Measurements from ENCODE around the gene ANAPC7.
"Not testable (repeated sequence)": the region's sequence is repeated elsewhere in the genome, so short reads cannot be mapped to it uniquely, and the experiment has no call there.

ANAPC7 gene

DNA sequence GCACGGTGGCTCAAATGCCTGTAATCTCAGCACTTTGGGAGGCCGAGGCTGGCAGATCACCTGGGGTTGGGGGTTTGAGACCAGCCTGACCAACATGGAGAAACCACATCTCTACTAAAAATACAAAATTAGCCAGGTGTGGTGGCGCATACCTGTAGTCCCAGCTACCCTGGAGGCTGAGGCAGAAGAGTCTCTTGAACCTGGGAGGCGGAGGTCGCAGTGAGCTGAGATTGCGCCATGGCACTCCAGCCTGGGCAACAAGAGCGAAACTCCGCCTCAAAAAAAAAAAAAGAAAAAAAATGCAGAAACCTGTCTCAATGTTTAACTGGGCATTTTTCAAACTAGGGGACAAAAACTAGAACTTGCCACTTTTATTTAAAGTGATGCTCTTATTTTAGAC, 63.2 kb downstream of the ANAPC7 start:
- not testable (repeated sequence) for H3K18ac ChIP-seq (ENCODE audit: low read length); H2BK5ac ChIP-seq (ENCODE audit: low read depth, low read length, poor library complexity); H3K27me3 ChIP-seq (ENCODE audit: insufficient read depth, low read length); H3K4ac ChIP-seq (ENCODE audit: low read depth, low read length); H4K91ac ChIP-seq (ENCODE audit: low read depth, low read length); H3K9ac ChIP-seq (ENCODE audit: low read length); H2BK12ac ChIP-seq (ENCODE audit: low read length); H3K79me2 ChIP-seq (ENCODE audit: control insufficient read depth, insufficient read depth, low read length, poor library complexity); DNase-seq; H3K27ac ChIP-seq (ENCODE audit: low read depth, low read length); H2AK5ac ChIP-seq (ENCODE audit: low read length); H2BK120ac ChIP-seq (ENCODE audit: insufficient read depth, low read length, poor library complexity); H3K4me2 ChIP-seq (ENCODE audit: low read length); H2AFZ ChIP-seq (ENCODE audit: insufficient read depth, low read length, poor library complexity); H3K4me1 ChIP-seq (ENCODE audit: control insufficient read depth in 1 of 2, insufficient read depth in 2 of 2, low read length in 2 of 2); H3K4me3 ChIP-seq (ENCODE audit: low read depth, low read length); H3K14ac ChIP-seq (ENCODE audit: low read length); H3K23ac ChIP-seq (ENCODE audit: low read length); H3K9me3 ChIP-seq (ENCODE audit: insufficient read depth, low read depth, low read length); H3K79me1 ChIP-seq (ENCODE audit: low read length); H4K8ac ChIP-seq (ENCODE audit: low read depth, low read length)
- no CpG with 5 or more reads among the region's 8 CpGs for WGBS (ENCODE audit: extremely low coverage, insufficient coverage, insufficient read length)
- Histone ChIP-seq H4K12ac (ENCODE audit: low read depth, low read length) (peak overlapping the region; percentile 43), H3K36me3 (ENCODE audit: control insufficient read depth in 1 of 2, insufficient read depth in 2 of 2, low read length in 2 of 2) (peaks cover 61 to 82% of the 10 kb centered on the region in 2 experiments)

DNA sequence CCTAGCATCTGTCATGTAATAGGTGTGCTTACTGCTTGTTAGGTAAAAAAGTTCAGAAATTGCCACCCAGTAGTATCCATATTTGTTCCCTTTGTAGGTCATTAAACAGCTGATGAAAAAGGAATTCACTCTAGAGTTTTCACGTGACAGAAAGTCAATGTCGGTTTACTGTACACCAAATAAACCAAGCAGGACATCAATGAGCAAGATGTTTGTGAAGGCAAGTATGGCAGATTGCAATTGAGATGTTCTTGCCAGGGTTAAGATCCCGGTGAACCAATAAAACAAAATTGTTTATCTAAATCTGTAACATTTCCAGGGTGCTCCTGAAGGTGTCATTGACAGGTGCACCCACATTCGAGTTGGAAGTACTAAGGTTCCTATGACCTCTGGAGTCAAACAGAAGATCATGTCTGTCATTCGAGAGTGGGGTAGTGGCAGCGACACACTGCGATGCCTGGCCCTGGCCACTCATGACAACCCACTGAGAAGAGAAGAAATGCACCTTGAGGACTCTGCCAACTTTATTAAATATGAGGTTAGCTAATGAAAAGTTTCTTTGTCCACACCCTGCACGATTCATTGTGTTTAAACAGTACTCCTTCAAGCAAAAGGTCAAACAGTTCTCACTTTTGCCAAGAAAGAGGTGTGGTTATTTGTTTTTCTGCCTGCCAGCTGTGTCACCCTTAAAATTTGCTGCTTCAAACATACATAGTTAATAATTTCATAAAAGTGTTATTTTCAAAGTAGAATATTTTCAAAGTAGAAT, 64.1 kb downstream of the ANAPC7 start:
- no peak overlapping the region for H3K4me3 ChIP-seq (ENCODE audit: low read depth, low read length)
- peaks cover 64 to 82% of the 10 kb centered on the region in 2 experiments for H3K36me3 ChIP-seq (ENCODE audit: control insufficient read depth in 1 of 2, insufficient read depth in 2 of 2, low read length in 2 of 2)
- no peak overlapping the region for H2AK5ac ChIP-seq (ENCODE audit: low read length)
- H3K9ac ChIP-seq (ENCODE audit: low read length) = no peak overlapping the region
- H3K4me1 ChIP-seq (ENCODE audit: control insufficient read depth in 1 of 2, insufficient read depth in 2 of 2, low read length in 2 of 2) = no peaks in the 10 kb centered on the region
- H3K9me3 ChIP-seq (ENCODE audit: insufficient read depth, low read depth, low read length) = no peaks in the 10 kb centered on the region
- H2BK5ac ChIP-seq (ENCODE audit: low read depth, low read length, poor library complexity) = no peak overlapping the region
- H2BK12ac ChIP-seq (ENCODE audit: low read length) = no peak overlapping the region
- H3K27ac ChIP-seq (ENCODE audit: low read depth, low read length) = no peak overlapping the region
- no peak overlapping the region for H4K12ac ChIP-seq (ENCODE audit: low read depth, low read length)
- WGBS (ENCODE audit: extremely low coverage, insufficient coverage, insufficient read length) = no CpG with 5 or more reads among the region's 8 CpGs
- no peak overlapping the region for H3K23ac ChIP-seq (ENCODE audit: low read length)
- H2BK120ac ChIP-seq (ENCODE audit: insufficient read depth, low read length, poor library complexity) = no peak overlapping the region
- no peak overlapping the region for H2AFZ ChIP-seq (ENCODE audit: insufficient read depth, low read length, poor library complexity)
- no peak overlapping the region for H3K18ac ChIP-seq (ENCODE audit: low read length)
- no peak overlapping the region for H3K4ac ChIP-seq (ENCODE audit: low read depth, low read length)
- no peaks in the 10 kb centered on the region for H3K79me2 ChIP-seq (ENCODE audit: control insufficient read depth, insufficient read depth, low read length, poor library complexity)
- no peaks in the 10 kb centered on the region for H3K79me1 ChIP-seq (ENCODE audit: low read length)
- H3K4me2 ChIP-seq (ENCODE audit: low read length) = no peak overlapping the region
- no peak overlapping the region for H3K14ac ChIP-seq (ENCODE audit: low read length)
- no peak for DNase-seq
- no peaks in the 10 kb centered on the region for H3K27me3 ChIP-seq (ENCODE audit: insufficient read depth, low read length)
- no peak overlapping the region for H4K91ac ChIP-seq (ENCODE audit: low read depth, low read length)
- no peak overlapping the region for H4K8ac ChIP-seq (ENCODE audit: low read depth, low read length)

DNA sequence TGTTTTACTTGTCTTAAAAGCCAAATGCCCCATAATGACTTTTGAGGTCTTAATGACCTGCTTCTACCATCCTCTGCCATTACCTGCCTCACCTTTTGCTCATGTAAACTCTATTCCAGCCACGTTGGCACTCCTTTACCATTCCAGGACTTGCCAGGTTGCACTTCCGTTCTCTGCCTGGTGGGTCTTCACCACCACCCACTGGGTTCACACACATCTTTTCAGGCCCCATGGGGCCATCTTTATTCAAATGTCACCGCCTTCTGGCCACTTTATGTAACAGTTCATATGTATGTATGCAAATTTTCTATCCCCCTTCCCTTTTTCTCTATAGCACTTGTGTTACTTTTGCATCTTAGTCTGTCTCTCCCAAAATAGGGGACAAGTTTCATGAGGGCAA, 64.8 kb downstream of the ANAPC7 start:
- Histone ChIP-seq H3K27ac (ENCODE audit: low read depth, low read length) (no peak overlapping the region), H4K8ac (ENCODE audit: low read depth, low read length) (no peak overlapping the region), H3K4me1 (ENCODE audit: control insufficient read depth in 1 of 2, insufficient read depth in 2 of 2, low read length in 2 of 2) (no peaks in the 10 kb centered on the region), H3K79me2 (ENCODE audit: control insufficient read depth, insufficient read depth, low read length, poor library complexity) (no peaks in the 10 kb centered on the region), H3K14ac (ENCODE audit: low read length) (no peak overlapping the region), H4K91ac (ENCODE audit: low read depth, low read length) (no peak overlapping the region), H3K4ac (ENCODE audit: low read depth, low read length) (no peak overlapping the region), H3K18ac (ENCODE audit: low read length) (no peak overlapping the region), H2BK5ac (ENCODE audit: low read depth, low read length, poor library complexity) (no peak overlapping the region), H2AK5ac (ENCODE audit: low read length) (no peak overlapping the region), H2BK12ac (ENCODE audit: low read length) (no peak overlapping the region), H4K12ac (ENCODE audit: low read depth, low read length) (no peak overlapping the region), H3K23ac (ENCODE audit: low read length) (no peak overlapping the region), H3K9ac (ENCODE audit: low read length) (no peak overlapping the region), H3K9me3 (ENCODE audit: insufficient read depth, low read depth, low read length) (no peaks in the 10 kb centered on the region), H3K79me1 (ENCODE audit: low read length) (no peaks in the 10 kb centered on the region), H2AFZ (ENCODE audit: insufficient read depth, low read length, poor library complexity) (no peak overlapping the region), H3K36me3 (ENCODE audit: control insufficient read depth in 1 of 2, insufficient read depth in 2 of 2, low read length in 2 of 2) (peaks cover 60 to 78% of the 10 kb centered on the region in 2 experiments), H3K4me2 (ENCODE audit: low read length) (no peak overlapping the region), H3K27me3 (ENCODE audit: insufficient read depth, low read length) (no peaks in the 10 kb centered on the region), H3K4me3 (ENCODE audit: low read depth, low read length) (no peak overlapping the region), H2BK120ac (ENCODE audit: insufficient read depth, low read length, poor library complexity) (no peak overlapping the region)
- no CpG with 5 or more reads among the region's 3 CpGs for WGBS (ENCODE audit: extremely low coverage, insufficient coverage, insufficient read length)
- DNase-seq = no peak

DNA sequence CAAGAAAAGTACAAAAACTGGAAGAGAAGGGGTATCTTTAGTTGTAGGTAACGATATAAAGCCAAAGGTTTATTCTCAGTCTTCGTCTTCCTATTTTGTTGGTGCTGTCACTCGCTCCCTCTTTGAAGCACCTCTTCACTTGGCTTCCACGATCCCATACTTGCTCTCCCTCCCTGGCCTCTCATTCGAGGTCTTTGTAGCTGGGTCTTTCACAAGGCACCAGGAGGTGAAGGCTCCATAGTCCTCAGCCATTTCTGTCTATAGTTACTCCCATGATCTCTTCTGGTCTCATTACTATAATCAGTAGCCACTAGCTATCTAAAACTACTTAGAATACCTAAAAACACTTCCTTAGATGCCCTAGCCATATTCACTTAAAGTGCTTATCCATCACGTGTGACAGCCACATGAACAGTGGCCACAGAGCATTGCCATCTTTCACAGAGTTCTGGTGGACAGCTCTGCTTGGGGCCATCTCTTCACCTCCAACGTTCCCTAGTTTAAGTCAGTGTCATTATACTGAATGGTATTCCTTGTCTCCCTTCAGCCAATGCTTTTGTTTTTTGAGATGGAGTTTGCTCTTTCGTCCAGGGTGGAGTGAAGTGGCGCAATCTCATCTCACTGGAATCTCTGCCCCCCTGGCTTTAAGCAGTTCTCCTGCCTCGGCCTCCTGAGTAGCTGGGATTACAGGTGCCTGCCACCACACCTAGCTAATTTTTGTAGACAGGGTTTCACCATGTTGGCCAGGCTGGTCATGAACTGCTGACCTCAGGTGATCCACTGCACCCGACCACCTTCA, 65.4 kb downstream of the ANAPC7 start:
- H3K79me2 ChIP-seq (ENCODE audit: control insufficient read depth, insufficient read depth, low read length, poor library complexity) = no peaks in the 10 kb centered on the region
- H3K18ac ChIP-seq (ENCODE audit: low read length) = no peak overlapping the region
- WGBS (ENCODE audit: extremely low coverage, insufficient coverage, insufficient read length) = no CpG with 5 or more reads among the region's 11 CpGs
- no peak for DNase-seq
- no peak overlapping the region for H4K91ac ChIP-seq (ENCODE audit: low read depth, low read length)
- no peak overlapping the region for H3K4me2 ChIP-seq (ENCODE audit: low read length)
- no peaks in the 10 kb centered on the region for H3K79me1 ChIP-seq (ENCODE audit: low read length)
- H3K4me1 ChIP-seq (ENCODE audit: control insufficient read depth in 1 of 2, insufficient read depth in 2 of 2, low read length in 2 of 2) = no peaks in the 10 kb centered on the region
- no peak overlapping the region for H2AK5ac ChIP-seq (ENCODE audit: low read length)
- H3K14ac ChIP-seq (ENCODE audit: low read length) = no peak overlapping the region
- no peak overlapping the region for H3K4ac ChIP-seq (ENCODE audit: low read depth, low read length)
- peaks cover 59 to 74% of the 10 kb centered on the region in 2 experiments for H3K36me3 ChIP-seq (ENCODE audit: control insufficient read depth in 1 of 2, insufficient read depth in 2 of 2, low read length in 2 of 2)
- no peak overlapping the region for H3K9ac ChIP-seq (ENCODE audit: low read length)
- H3K4me3 ChIP-seq (ENCODE audit: low read depth, low read length) = no peak overlapping the region
- H3K27ac ChIP-seq (ENCODE audit: low read depth, low read length) = no peak overlapping the region
- H3K23ac ChIP-seq (ENCODE audit: low read length) = no peak overlapping the region
- no peak overlapping the region for H2BK12ac ChIP-seq (ENCODE audit: low read length)
- no peaks in the 10 kb centered on the region for H3K9me3 ChIP-seq (ENCODE audit: insufficient read depth, low read depth, low read length)
- H4K8ac ChIP-seq (ENCODE audit: low read depth, low read length) = no peak overlapping the region
- H3K27me3 ChIP-seq (ENCODE audit: insufficient read depth, low read length) = no peaks in the 10 kb centered on the region
- no peak overlapping the region for H2AFZ ChIP-seq (ENCODE audit: insufficient read depth, low read length, poor library complexity)
- H4K12ac ChIP-seq (ENCODE audit: low read depth, low read length) = no peak overlapping the region
- H2BK120ac ChIP-seq (ENCODE audit: insufficient read depth, low read length, poor library complexity) = no peak overlapping the region
- H2BK5ac ChIP-seq (ENCODE audit: low read depth, low read length, poor library complexity) = no peak overlapping the region
